Common myeloid progenitor, CD34-positive (primary cell): ENCODE results near the gene PTPRK.

ENCODE experiments used
- CTCF ChIA-PET: fragments of 350-600 bp; sonication (Branson Sonifier 250); formaldehyde crosslinking; loops from one replicate; lab custom pipeline; 2021; ENCODE audit warnings: antibody characterized with exemption; lab: Charles Lee
- POLR2A ChIA-PET: fragments of 350-600 bp; sonication (Branson Sonifier 250); formaldehyde crosslinking; loops from one replicate; lab custom pipeline; 2021; ENCODE audit warnings: antibody characterized with exemption; lab: Charles Lee
- DNase-seq, 3 donors: peaks; one replicate each; pipeline versions ENCODE4 v3.0.0 to v3.0.0-alpha.2; 2013
- H3K27ac ChIP-seq, 2 experiments: 1 replicate in 1 of 2; 2 replicates in 1 of 2; pipeline ENCODE4 v1.7.0; 2013; ENCODE audit warnings: inconsistent platforms in 2 of 2, low read length in 2 of 2, mild to moderate bottlenecking in 2 of 2, low read depth in 1 of 2, moderate library complexity in 1 of 2; ENCODE audit not compliant: severe bottlenecking in 2 of 2, insufficient read depth in 1 of 2, poor library complexity in 1 of 2
- H3K27me3 ChIP-seq, 5 experiments: replicated peaks in 2 of 5; 1 replicate in 3 of 5; 2 replicates in 2 of 5; pipeline versions ENCODE4 v1.6.1 to v1.7.0; 2013; ENCODE audit warnings: low read length in 4 of 5, mild to moderate bottlenecking in 2 of 5, moderate library complexity in 2 of 5, inconsistent platforms in 1 of 5; ENCODE audit not compliant: insufficient read depth in 5 of 5, control insufficient read depth in 4 of 5
- H3K36me3 ChIP-seq, 4 experiments: 1 replicate in 2 of 4; 2 replicates in 2 of 4; pipeline versions ENCODE4 v1.6.1 to v1.7.0; 2013; ENCODE audit warnings: low read length in 3 of 4, control low read depth in 1 of 4, mild to moderate bottlenecking in 1 of 4; ENCODE audit not compliant: control insufficient read depth in 4 of 4, insufficient read depth in 4 of 4
- H3K4me1 ChIP-seq, 4 experiments: 1 replicate in 3 of 4; 2 replicates in 1 of 4; pipeline versions ENCODE4 v1.6.1 to v1.7.1; 2013; ENCODE audit warnings: low read length in 3 of 4, mild to moderate bottlenecking in 3 of 4, control low read depth in 1 of 4, inconsistent platforms in 1 of 4, moderate library complexity in 1 of 4; ENCODE audit not compliant: control insufficient read depth in 4 of 4, insufficient read depth in 4 of 4; ENCODE audit errors: control extremely low read depth in 1 of 4
- H3K4me3 ChIP-seq, 7 experiments: 1 replicate in 4 of 7; 2 replicates in 3 of 7; pipeline versions ENCODE4 v1.5.1 to v1.7.0; 2013; ENCODE audit warnings: mild to moderate bottlenecking in 7 of 7, low read length in 6 of 7, moderate library complexity in 6 of 7, inconsistent platforms in 2 of 7, low read depth in 2 of 7, control low read depth in 1 of 7; ENCODE audit not compliant: insufficient read depth in 4 of 7, control insufficient read depth in 1 of 7; ENCODE audit errors: extremely low read depth in 1 of 7
- H3K9me3 ChIP-seq, 5 experiments: 1 replicate in 4 of 5; 2 replicates in 1 of 5; pipeline versions ENCODE4 v1.6.1 to v1.7.1; 2013; ENCODE audit warnings: low read length in 4 of 5, mild to moderate bottlenecking in 2 of 5, inconsistent platforms in 1 of 5, low read depth in 1 of 5, moderate library complexity in 1 of 5; ENCODE audit not compliant: control insufficient read depth in 4 of 5, insufficient read depth in 2 of 5; ENCODE audit errors: control extremely low read depth in 1 of 5
- WGBS: methylation state at CpG from one replicate; pipeline ENCODE4 v1.1.5; 2013; ENCODE audit not compliant: insufficient coverage; 5-methylcytosine and 5-hydroxymethylcytosine counted together

PTPRK gene

GRCh38 chr6:128508588-128509296, 11.7 kb downstream of the PTPRK start:
- WGBS = 95% methylated on average over 8 of the region's 15 CpGs
- ChIA-PET POLR2A (no interaction called here), CTCF (no interaction called here)
- Histone ChIP-seq H3K9me3 (no peaks in the 10 kb centered on the region), H3K27me3 (peaks cover 0 to 12% (median 0%) of the 10 kb centered on the region in 5 experiments), H3K4me1 (no peaks in the 10 kb centered on the region), H3K4me3 (no peak overlapping the region), H3K27ac (no peak overlapping the region), H3K36me3 (no peaks in the 10 kb centered on the region)
- no peak for DNase-seq

- POLR2A ChIA-PET = no interaction called here
- no peaks in the 10 kb centered on the region for H3K4me1 ChIP-seq
- no peak for DNase-seq
These were observed 12.8 kb downstream of the PTPRK start for GRCh38 chr6:128507337-128508310.

GRCh38 chr6:128505603-128506002, 14.8 kb downstream of the PTPRK start:
- Histone ChIP-seq H3K36me3 (no peaks in the 10 kb centered on the region), H3K4me3 (no peak overlapping the region), H3K4me1 (no peaks in the 10 kb centered on the region), H3K27me3 (peaks cover 0 to 10% (median 0%) of the 10 kb centered on the region in 5 experiments), H3K27ac (no peak overlapping the region), H3K9me3 (no peaks in the 10 kb centered on the region)
- WGBS = 100% methylated on average over 1 of the region's 2 CpGs
- DNase-seq = no peak
- ChIA-PET POLR2A (no interaction called here), CTCF (no interaction called here)

More at GRCh38 chr6:128507337-128508310, 12.8 kb downstream of the PTPRK start:
- no peak overlapping the region for H3K27ac ChIP-seq
- no peaks in the 10 kb centered on the region for H3K36me3 ChIP-seq
- H3K9me3 ChIP-seq = no peaks in the 10 kb centered on the region
- H3K4me3 ChIP-seq = no peak overlapping the region
- peaks cover 0 to 12% (median 0%) of the 10 kb centered on the region in 5 experiments for H3K27me3 ChIP-seq
- CTCF ChIA-PET = no interaction called here
- WGBS = 100% methylated on average over 1 of the region's 5 CpGs

GRCh38 chr6:128504003-128504654, 16.3 kb downstream of the PTPRK start:
- 87% methylated on average over 2 of the region's 3 CpGs for WGBS

GRCh38 chr6:128500749-128501600, 19.4 kb downstream of the PTPRK start:
- WGBS = 85% methylated on average over 4 of the region's 7 CpGs
- DNase-seq = no peak
- Histone ChIP-seq H3K36me3 (no peaks in the 10 kb centered on the region), H3K27ac (no peak overlapping the region), H3K27me3 (peaks cover 0 to under 1% (median 0%) of the 10 kb centered on the region in 5 experiments), H3K9me3 (no peaks in the 10 kb centered on the region), H3K4me3 (no peak overlapping the region), H3K4me1 (no peaks in the 10 kb centered on the region)
- ChIA-PET POLR2A (no interaction called here), CTCF (no interaction called here)

More at GRCh38 chr6:128504003-128504654, 16.3 kb downstream of the PTPRK start:
- CTCF ChIA-PET = no interaction called here
- POLR2A ChIA-PET = no interaction called here
- peaks cover 0 to 5% (median 0%) of the 10 kb centered on the region in 5 experiments for H3K27me3 ChIP-seq
- H3K4me3 ChIP-seq = no peak overlapping the region
- no peak overlapping the region for H3K27ac ChIP-seq
- H3K36me3 ChIP-seq = no peaks in the 10 kb centered on the region
- H3K9me3 ChIP-seq = no peaks in the 10 kb centered on the region
- no peak for DNase-seq
- H3K4me1 ChIP-seq = no peaks in the 10 kb centered on the region

GRCh38 chr6:128500014-128500413, 20.4 kb downstream of the PTPRK start:
- POLR2A ChIA-PET = no interaction called here
- no peak for DNase-seq

More at GRCh38 chr6:128500014-128500413, 20.4 kb downstream of the PTPRK start:
- Histone ChIP-seq H3K36me3 (no peaks in the 10 kb centered on the region), H3K4me1 (no peaks in the 10 kb centered on the region), H3K9me3 (no peaks in the 10 kb centered on the region), H3K27me3 (peaks cover 0 to 1% (median 0%) of the 10 kb centered on the region in 5 experiments), H3K4me3 (no peak overlapping the region), H3K27ac (no peak overlapping the region)
- CTCF ChIA-PET = no interaction called here
